Spleen (tissue), 11 donors: ENCODE results near the gene NT5C3A. TPM values are rescaled to one million over a fixed set of nuclear protein-coding genes. Genes with fewer than 3 reads are reported as not detected.
"Not testable (repeated sequence)": the region's sequence is repeated elsewhere in the genome, so short reads cannot be mapped to it uniquely, and the experiment has no call there.

Experiments
- DNase-seq: peaks from one replicate; pipeline ENCODE4 v3.0.0-alpha.2; 2020
- H3K27ac ChIP-seq, 8 donors: fragments of 200-600 bp; sonication (generic) in 7 of 8; 1 replicate in 4 of 8; 2 replicates in 4 of 8; pipeline versions ENCODE4 v1.5.0 to v1.8.0; 2016 to 2021; ENCODE audit warnings: inconsistent platforms in 4 of 8, mild to moderate bottlenecking in 4 of 8, moderate library complexity in 1 of 8
- H3K27me3 ChIP-seq, 7 donors: fragments of 200-600 bp; sonication (generic) in 6 of 7; replicated peaks in 1 of 7; 1 replicate in 4 of 7; 2 replicates in 3 of 7; pipeline versions ENCODE4 v1.5.0 to v1.8.0; 2016 to 2021; ENCODE audit warnings: inconsistent platforms in 3 of 7, mild to moderate bottlenecking in 1 of 7
- H3K36me3 ChIP-seq, 6 donors: fragments of 200-600 bp; sonication (generic) in 5 of 6; 1 replicate in 4 of 6; 2 replicates in 2 of 6; pipeline versions ENCODE4 v1.5.0 to v1.8.0; 2016 to 2021; ENCODE audit warnings: inconsistent platforms in 2 of 6
- H3K4me1 ChIP-seq, 6 donors: fragments of 200-600 bp; sonication (generic) in 5 of 6; 1 replicate in 3 of 6; 2 replicates in 3 of 6; pipeline versions ENCODE4 v1.5.0 to v1.8.0; 2016 to 2021; ENCODE audit warnings: inconsistent platforms in 3 of 6
- H3K4me3 ChIP-seq, 8 donors: fragments of 200-600 bp; sonication (generic) in 7 of 8; 1 replicate in 4 of 8; 2 replicates in 4 of 8; pipeline versions ENCODE4 v1.5.0 to v1.8.0; 2016 to 2021; ENCODE audit warnings: inconsistent platforms in 4 of 8, mild to moderate bottlenecking in 4 of 8, moderate library complexity in 2 of 8
- H3K9me3 ChIP-seq, 8 donors: fragments of 200-600 bp; sonication (generic) in 7 of 8; 1 replicate in 4 of 8; 2 replicates in 4 of 8; pipeline versions ENCODE4 v1.5.0 to v1.8.0; 2016 to 2021; ENCODE audit warnings: inconsistent platforms in 4 of 8
- POLR2A ChIP-seq, 3 donors: fragments of 450-650 bp; IDR thresholded peaks; one replicate each; pipeline ENCODE4 v1.5.1; 2017; ENCODE audit warnings: antibody characterized with exemption in 3 of 3, mild to moderate bottlenecking in 1 of 3
- POLR2AphosphoS5 ChIP-seq, 3 donors: sonication (generic); formaldehyde crosslinking; IDR thresholded peaks; one replicate each; pipeline ENCODE4 v1.5.1; 2017; ENCODE audit warnings: antibody characterized with exemption in 3 of 3
- WGBS, 5 donors: extraction: QIAGEN DNeasy Blood & Tissue Kit in 3 of 5; methylation state at CpG; one replicate each; pipeline versions ENCODE4 v1.1.5 to v1.1.7; 2013 to 2018; 5-methylcytosine and 5-hydroxymethylcytosine counted together
- intact Hi-C: fragments of 100-400 bp; cut with DNase I; formaldehyde crosslinking; loops from one replicate; pipeline ENCODE4 v1.15.0; 2023; ENCODE audit warnings: low total_unique reads
- polyA plus RNA-seq, 3 donors: library from polyadenylated mRNA; stranded (reverse); fragments of 200-250 nt; gene quantifications; one replicate each; pipeline ENCODE4 v1.2.1, GENCODE V29; 2013
- total RNA-seq, 7 donors: library from RNA; depleted of rRNA in 3 of 7; stranded (reverse); fragments of >200 nt in 3 of 7; fragmentation: NEBNext Ultra II Directional in 4 of 7; extraction: Animal tissue kit (Norgen Biotek cat#: 25700) in 4 of 7; gene quantifications; one replicate each; pipeline versions ENCODE4 v1.1.0 to v1.2.1, GENCODE V29; 2016 to 2021
- TF ChIP-seq, protein P1 (sequence below), 11 experiments: fragments of 200-600 bp in 7 of 11; fragments of 450-650 bp in 4 of 11; sonication (generic) in 4 of 11; IDR thresholded peaks in 8 of 11; conservative IDR thresholded peaks in 3 of 11; 1 replicate in 7 of 11; 2 replicates in 4 of 11; pipeline versions ENCODE4 v1.4.0 to v1.8.0; 2016 to 2021; ENCODE audit warnings: antibody characterized with exemption in 11 of 11, inconsistent platforms in 4 of 11, mild to moderate bottlenecking in 1 of 11
- donor health status: healthy with polysubstance abuse.
- donor health status: DM: no; HTN: no; CAD: no; lungs with moderate emphysema.
- donor health status: DM: no; HTN: no; CAD: no.
- donor health status: Bipolar disorder and iron deficiency.
- donor health status: healthy.
- donor health status: DM: no; HTN: no; CAD: no.
- donor health status: DM: yes; HTN: yes; CAD: no.

NT5C3A gene
- total and polyA plus RNA-seq, 10 donors, result 30.5 to 81.8 (median 43.9) TPM

DNA sequence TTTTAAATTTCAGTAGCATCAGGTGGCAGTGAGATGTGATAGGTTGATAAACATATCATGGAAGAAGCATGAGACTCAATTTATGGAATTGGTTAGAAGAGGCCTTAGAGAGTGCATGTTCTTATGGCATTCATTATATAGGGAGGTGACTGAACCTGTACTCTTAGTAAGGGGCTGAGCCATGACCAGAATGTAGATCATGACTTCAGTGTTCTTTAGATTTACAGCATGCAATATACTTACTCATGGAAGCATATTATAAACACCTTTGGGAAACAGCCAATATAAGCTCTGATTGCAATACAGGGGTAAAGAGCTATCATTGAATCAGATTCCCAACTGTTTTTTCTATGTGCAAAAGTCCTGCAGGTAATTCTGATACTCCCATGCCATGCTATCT is 50.2 kb downstream of the NT5C3A start:
- H3K27ac ChIP-seq, result no peak overlapping the region
- no peak overlapping the region for H3K4me3 ChIP-seq
- H3K27me3 ChIP-seq, result no peaks in the 10 kb centered on the region
- H3K9me3 ChIP-seq, result no peaks in the 10 kb centered on the region
- intact Hi-C loops, result no loop called here
- no peak for DNase-seq
- H3K4me1 ChIP-seq, result no peaks in the 10 kb centered on the region
- TF ChIP-seq, protein P1, sequence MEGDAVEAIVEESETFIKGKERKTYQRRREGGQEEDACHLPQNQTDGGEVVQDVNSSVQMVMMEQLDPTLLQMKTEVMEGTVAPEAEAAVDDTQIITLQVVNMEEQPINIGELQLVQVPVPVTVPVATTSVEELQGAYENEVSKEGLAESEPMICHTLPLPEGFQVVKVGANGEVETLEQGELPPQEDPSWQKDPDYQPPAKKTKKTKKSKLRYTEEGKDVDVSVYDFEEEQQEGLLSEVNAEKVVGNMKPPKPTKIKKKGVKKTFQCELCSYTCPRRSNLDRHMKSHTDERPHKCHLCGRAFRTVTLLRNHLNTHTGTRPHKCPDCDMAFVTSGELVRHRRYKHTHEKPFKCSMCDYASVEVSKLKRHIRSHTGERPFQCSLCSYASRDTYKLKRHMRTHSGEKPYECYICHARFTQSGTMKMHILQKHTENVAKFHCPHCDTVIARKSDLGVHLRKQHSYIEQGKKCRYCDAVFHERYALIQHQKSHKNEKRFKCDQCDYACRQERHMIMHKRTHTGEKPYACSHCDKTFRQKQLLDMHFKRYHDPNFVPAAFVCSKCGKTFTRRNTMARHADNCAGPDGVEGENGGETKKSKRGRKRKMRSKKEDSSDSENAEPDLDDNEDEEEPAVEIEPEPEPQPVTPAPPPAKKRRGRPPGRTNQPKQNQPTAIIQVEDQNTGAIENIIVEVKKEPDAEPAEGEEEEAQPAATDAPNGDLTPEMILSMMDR (IDR thresholded peaks at IDR 0.05 in 8 of 11, conservative IDR thresholded peaks at IDR 0.05 in 3 of 11), result no peak
- TF ChIP-seq POLR2A (IDR thresholded peaks at IDR 0.05) (no peak), POLR2AphosphoS5 (IDR thresholded peaks at IDR 0.05) (no peak)
- peaks cover 0 to 77% (median 47%) of the 10 kb centered on the region in 6 donors for H3K36me3 ChIP-seq

DNA sequence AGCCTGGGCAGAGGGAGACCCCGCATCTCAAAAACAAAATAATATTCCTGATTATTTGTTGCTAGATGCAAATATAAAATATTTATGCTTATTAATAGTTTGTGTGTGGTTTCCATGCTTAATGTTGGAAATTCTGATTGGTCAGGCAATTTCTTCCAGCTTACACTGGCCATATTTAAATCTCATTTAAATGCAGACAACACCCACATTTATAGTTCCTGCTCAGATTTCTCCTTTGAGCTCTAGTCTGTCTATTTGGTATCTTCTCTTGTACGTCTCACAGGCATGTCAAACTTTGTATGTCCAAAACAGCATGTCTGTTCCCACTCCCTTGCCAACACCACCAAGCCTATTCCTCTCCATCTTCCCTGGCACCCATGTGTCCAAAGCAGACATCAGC is 52.8 kb downstream of the NT5C3A start:
- WGBS, 5 donors, result 89 to 98% (median 94%) methylated on average over 2 of the region's 2 CpGs

DNA sequence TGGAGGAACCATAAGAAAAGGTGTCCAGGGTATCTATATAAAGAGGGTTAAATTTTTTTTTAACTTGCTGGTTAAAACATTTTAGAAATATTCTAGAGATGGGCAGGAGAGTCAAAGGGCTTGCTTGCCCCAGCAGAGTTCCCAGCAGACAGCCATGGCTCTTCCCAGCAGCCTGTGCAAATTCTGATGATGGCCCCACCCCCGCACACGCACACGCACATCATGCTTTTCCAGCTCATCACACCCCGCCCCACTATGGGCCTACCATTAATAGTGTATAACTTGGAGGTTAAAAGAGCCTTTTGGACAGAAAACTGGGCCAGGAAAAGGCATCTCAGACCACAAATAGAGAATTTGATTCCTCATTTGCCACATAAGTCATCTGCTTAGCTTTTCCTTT is 56.9 kb downstream of the NT5C3A start:
- H3K4me1 ChIP-seq, H3K27ac ChIP-seq, H3K27me3 ChIP-seq, H3K4me3 ChIP-seq, DNase-seq, intact Hi-C loops, H3K9me3 ChIP-seq: not testable (repeated sequence)
- H3K36me3 ChIP-seq, result peaks cover 0 to 61% (median 0%) of the 10 kb centered on the region in 6 donors
- WGBS, 5 donors, result 86 to 100% (median 96%) methylated on average over 4 of the region's 4 CpGs

More for the DNA sequence above, 52.8 kb downstream of the NT5C3A start:
- Histone ChIP-seq H3K9me3 (no peaks in the 10 kb centered on the region), H3K27ac (no peak overlapping the region), H3K4me3 (no peak overlapping the region), H3K4me1 (no peaks in the 10 kb centered on the region), H3K27me3 (no peaks in the 10 kb centered on the region), H3K36me3 (peaks cover 0 to 74% (median 28%) of the 10 kb centered on the region in 6 donors)
- DNase-seq, result no peak
- intact Hi-C loops, result no loop called here
- TF ChIP-seq POLR2AphosphoS5 (IDR thresholded peaks at IDR 0.05) (no peak), POLR2A (IDR thresholded peaks at IDR 0.05) (no peak)
- TF ChIP-seq, protein P1 (IDR thresholded peaks at IDR 0.05 in 8 of 11, conservative IDR thresholded peaks at IDR 0.05 in 3 of 11), result no peak

DNA sequence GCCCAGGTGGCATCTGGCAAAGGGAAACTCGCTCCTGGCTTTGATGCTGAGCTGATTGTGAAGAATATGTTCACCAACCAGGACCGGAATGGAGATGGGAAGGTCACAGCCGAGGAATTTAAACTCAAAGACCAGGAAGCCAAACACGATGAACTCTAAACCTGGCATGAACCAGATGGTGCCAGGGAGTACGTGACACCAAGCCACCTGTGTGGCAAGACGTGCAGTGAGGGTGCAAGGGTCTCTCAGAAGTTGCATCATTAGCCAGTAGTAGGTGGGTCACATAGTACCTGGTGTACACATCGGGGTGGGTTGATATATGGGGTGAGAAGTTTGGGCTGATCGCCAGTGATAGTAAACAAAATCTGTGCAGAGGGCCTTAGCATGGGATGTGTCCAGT is 57.4 kb downstream of the NT5C3A start:
- H3K27me3 ChIP-seq, DNase-seq, H3K4me3 ChIP-seq, H3K9me3 ChIP-seq, H3K4me1 ChIP-seq, intact Hi-C loops, H3K27ac ChIP-seq: not testable (repeated sequence)
- peaks cover 0 to 59% (median 0%) of the 10 kb centered on the region in 6 donors for H3K36me3 ChIP-seq
- WGBS, 5 donors, result 90 to 95% (median 92%) methylated on average over 7 to 8 of the region's 8 CpGs

DNA sequence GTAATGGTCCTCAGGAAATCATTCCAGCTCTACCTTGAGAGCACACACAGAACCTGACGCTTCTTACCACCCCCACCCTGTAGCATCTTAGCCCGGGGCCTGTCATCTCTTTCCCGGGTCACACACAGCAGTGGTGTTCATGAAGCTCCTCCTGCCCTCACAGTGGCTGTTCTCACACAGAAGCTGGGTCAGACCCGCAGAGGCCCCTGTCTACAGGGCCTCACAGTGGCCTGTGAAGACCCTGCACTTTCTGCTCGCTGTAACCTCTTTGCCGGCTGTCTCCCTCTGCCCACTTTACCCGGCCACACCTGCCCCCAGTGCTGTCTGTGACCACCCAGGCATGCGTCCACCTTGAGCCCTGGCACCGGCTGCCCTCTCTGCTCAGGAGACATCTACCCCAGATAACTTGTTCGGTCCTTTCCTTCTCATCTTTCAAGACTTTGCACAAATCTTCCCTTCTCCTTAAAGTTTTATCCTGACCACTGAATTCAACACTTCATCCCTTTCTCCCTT is 58.4 kb downstream of the NT5C3A start:
- peaks cover 0 to 55% (median 0%) of the 10 kb centered on the region in 6 donors for H3K36me3 ChIP-seq
- intact Hi-C loops, H3K27me3 ChIP-seq, H3K4me1 ChIP-seq, H3K9me3 ChIP-seq, H3K4me3 ChIP-seq, DNase-seq: not testable (repeated sequence)
- WGBS, 5 donors, result 88 to 97% (median 91%) methylated on average over 10 of the region's 10 CpGs
- peak overlapping the region in 2 of 8 donors; percentile 14 to 51 for H3K27ac ChIP-seq

DNA sequence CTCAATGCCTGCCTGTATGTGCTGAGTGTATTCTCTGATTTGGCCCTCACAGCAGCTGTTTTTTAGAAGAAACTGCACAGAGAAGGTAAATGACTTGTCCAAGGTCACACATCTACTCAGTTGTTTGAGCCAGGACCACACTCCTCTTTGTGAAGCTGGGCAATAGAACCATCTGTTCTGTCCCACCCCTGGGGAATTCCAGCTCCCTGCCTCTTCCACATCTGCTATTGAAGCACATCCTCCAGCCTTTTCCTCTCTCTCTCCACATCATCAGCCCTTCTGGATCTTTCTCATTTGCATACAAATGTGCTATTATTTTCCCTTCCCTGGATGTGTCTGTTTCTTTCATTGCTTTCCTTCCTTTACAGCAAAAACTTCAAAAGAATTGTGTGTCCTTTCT is 59.5 kb downstream of the NT5C3A start:
- H3K4me3 ChIP-seq, intact Hi-C loops, DNase-seq, H3K9me3 ChIP-seq: not testable (repeated sequence)
- Histone ChIP-seq H3K4me1 (peaks cover 0 to 15% (median 6%) of the 10 kb centered on the region in 6 donors), H3K27ac (peak overlapping the region in 2 of 8 donors; percentile 55 to 57), H3K27me3 (peaks cover 0 to 10% (median 0%) of the 10 kb centered on the region in 7 donors), H3K36me3 (peaks cover 0 to 46% (median 0%) of the 10 kb centered on the region in 6 donors)

DNA sequence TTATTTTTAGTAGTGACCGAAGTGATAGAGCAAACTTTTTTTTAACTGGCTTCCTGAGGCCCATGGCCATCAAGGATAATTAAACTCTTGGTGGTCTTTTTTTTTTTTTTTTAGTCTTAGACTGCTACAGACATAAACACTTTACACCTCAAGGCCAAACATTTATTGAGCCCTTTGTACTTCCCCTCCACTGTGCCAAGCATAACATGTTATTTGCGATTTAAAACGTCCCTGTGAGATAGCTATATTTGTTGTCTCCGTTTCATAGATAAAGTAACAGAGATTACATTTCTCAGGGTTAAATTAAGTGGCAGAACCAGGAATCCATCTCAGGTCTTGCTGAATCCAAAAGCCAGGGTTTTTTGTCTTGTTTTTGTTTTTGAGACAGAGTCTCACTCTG is 63.2 kb downstream of the NT5C3A start:
- Histone ChIP-seq H3K27me3 (peaks cover 0 to 10% (median 0%) of the 10 kb centered on the region in 7 donors), H3K4me1 (peaks cover 0 to 20% (median 6%) of the 10 kb centered on the region in 6 donors), H3K36me3 (peaks cover 0 to 16% (median 0%) of the 10 kb centered on the region in 6 donors), H3K27ac (peak overlapping the region in 6 of 8 donors; percentile 58 to 83 (median 63))
- WGBS, 5 donors, result 45 to 54% (median 48%) methylated on average over 4 of the region's 4 CpGs
- H3K4me3 ChIP-seq, DNase-seq, H3K9me3 ChIP-seq, intact Hi-C loops: not testable (repeated sequence)
